Left renal pelvis (tissue), 4 donors: Measurements from ENCODE around the gene CSNK2A2. TPM values are rescaled to one million over a fixed set of nuclear protein-coding genes. Genes with fewer than 3 reads are reported as not detected.

Source experiments
- DNase-seq, 4 donors: peaks; one replicate each; pipeline ENCODE4 v3.0.0-alpha.2; 2013; ENCODE audit warnings: low read depth in 4 of 4, low spot score in 3 of 4
- polyA plus RNA-seq, 4 donors: library from polyadenylated mRNA; unstranded; fragments of 120-200 nt; gene quantifications; one replicate each; pipeline ENCODE4 v1.2.1, GENCODE V29; 2013; ENCODE audit not compliant: insufficient read length in 4 of 4

CSNK2A2 gene
- polyA plus RNA-seq, 4 donors: 44.3 to 76.8 (median 69.0) TPM

GRCh38 chr16:58116081-58116480, 81.8 kb downstream of the CSNK2A2 start:
- DNase-seq: no peak

GRCh38 chr16:58114827-58115825, 82.8 kb downstream of the CSNK2A2 start:
- DNase-seq: no peak

- no peak for DNase-seq
Measured at GRCh38 chr16:58111302-58111627, 86.6 kb downstream of the CSNK2A2 start.

- DNase-seq: no peak
Measured at GRCh38 chr16:58110571-58111301, 87.2 kb downstream of the CSNK2A2 start.

GRCh38 chr16:58109881-58110280, 88.0 kb downstream of the CSNK2A2 start:
- no peak for DNase-seq

GRCh38 chr16:58109330-58109729, 88.6 kb downstream of the CSNK2A2 start:
- DNase-seq: no peak

Other genes starting within 250 kb of the CSNK2A2 start
- under 1 TPM in 2 of 4 donors, not detected in 2; 0.11 to 0.18 TPM for gene CNGB1, start 227.0 kb downstream of the CSNK2A2 start, polyA plus RNA-seq
- gene ZNF319, start 197.4 kb downstream of the CSNK2A2 start, polyA plus RNA-seq: 10 to 100 TPM in 3 of 4 donors, 1 to 10 TPM in 1; 9.5 to 12.9 (median 10.5) TPM
- 10 to 100 TPM; 20.8 to 23.3 (median 22.1) TPM for gene USB1, start 196.7 kb downstream of the CSNK2A2 start, polyA plus RNA-seq
- gene MMP15, start 172.4 kb downstream of the CSNK2A2 start, polyA plus RNA-seq: 10 to 100 TPM; 12.0 to 19.0 (median 13.0) TPM
- gene CFAP20, start 68.7 kb downstream of the CSNK2A2 start, polyA plus RNA-seq: 10 to 100 TPM; 63.0 to 80.3 (median 71.9) TPM
- under 1 TPM in 1 of 4 donors, not detected in 3; 0.12 TPM for gene PRSS54, start 96.9 kb upstream of the CSNK2A2 start, polyA plus RNA-seq
- 10 to 100 TPM; 11.0 to 13.2 (median 12.4) TPM for gene GINS3, start 194.4 kb upstream of the CSNK2A2 start, polyA plus RNA-seq